SJSA1 (cell line): ENCODE measurements around the gene PPP1R7. TPM values are rescaled to one million over a fixed set of nuclear protein-coding genes. Genes with fewer than 3 reads are reported as not detected.

ENCODE experiments used
- DNase-seq, 2 experiments: peaks; one replicate each; pipeline ENCODE4 v3.0.0-alpha.2; 2015 to 2020; ENCODE audit warnings: low spot score in 2 of 2, low read depth in 1 of 2
- H3K27ac ChIP-seq: fragments of 250-450 bp; sonication (Bioruptor Pico); 2 replicates; pipeline ENCODE4 v1.5.1; 2020; ENCODE audit warnings: mild to moderate bottlenecking, moderate library complexity
- H3K27me3 ChIP-seq: fragments of 250-450 bp; sonication (Bioruptor Pico); replicated peaks from 2 replicates; pipeline ENCODE4 v1.5.1; 2020; ENCODE audit warnings: mild to moderate bottlenecking, moderate library complexity
- H3K36me3 ChIP-seq: fragments of 250-450 bp; sonication (Bioruptor Pico); 2 replicates; pipeline ENCODE4 v1.5.1; 2020; ENCODE audit warnings: mild to moderate bottlenecking
- H3K4me1 ChIP-seq: fragments of 250-450 bp; sonication (Bioruptor Pico); replicated peaks from 2 replicates; pipeline ENCODE4 v1.6.1; 2021; ENCODE audit warnings: mild to moderate bottlenecking
- H3K4me3 ChIP-seq: fragments of 250-450 bp; sonication (Bioruptor Pico); 2 replicates; pipeline ENCODE4 v1.5.1; 2020; ENCODE audit warnings: mild to moderate bottlenecking
- H3K9me3 ChIP-seq: fragments of 250-450 bp; sonication (Bioruptor Pico); replicated peaks from 2 replicates; pipeline ENCODE4 v1.5.1; 2020; ENCODE audit warnings: mild to moderate bottlenecking
- total RNA-seq: library from RNA; depleted of rRNA; stranded (reverse); fragments of >200 nt; shearing (Covaris generic); gene quantifications from 2 replicates; pipeline ENCODE4 v1.2.3, GENCODE V29; 2014

PPP1R7 gene
- total RNA-seq, 1 experiment from 2014 or later: 159 TPM

DNA sequence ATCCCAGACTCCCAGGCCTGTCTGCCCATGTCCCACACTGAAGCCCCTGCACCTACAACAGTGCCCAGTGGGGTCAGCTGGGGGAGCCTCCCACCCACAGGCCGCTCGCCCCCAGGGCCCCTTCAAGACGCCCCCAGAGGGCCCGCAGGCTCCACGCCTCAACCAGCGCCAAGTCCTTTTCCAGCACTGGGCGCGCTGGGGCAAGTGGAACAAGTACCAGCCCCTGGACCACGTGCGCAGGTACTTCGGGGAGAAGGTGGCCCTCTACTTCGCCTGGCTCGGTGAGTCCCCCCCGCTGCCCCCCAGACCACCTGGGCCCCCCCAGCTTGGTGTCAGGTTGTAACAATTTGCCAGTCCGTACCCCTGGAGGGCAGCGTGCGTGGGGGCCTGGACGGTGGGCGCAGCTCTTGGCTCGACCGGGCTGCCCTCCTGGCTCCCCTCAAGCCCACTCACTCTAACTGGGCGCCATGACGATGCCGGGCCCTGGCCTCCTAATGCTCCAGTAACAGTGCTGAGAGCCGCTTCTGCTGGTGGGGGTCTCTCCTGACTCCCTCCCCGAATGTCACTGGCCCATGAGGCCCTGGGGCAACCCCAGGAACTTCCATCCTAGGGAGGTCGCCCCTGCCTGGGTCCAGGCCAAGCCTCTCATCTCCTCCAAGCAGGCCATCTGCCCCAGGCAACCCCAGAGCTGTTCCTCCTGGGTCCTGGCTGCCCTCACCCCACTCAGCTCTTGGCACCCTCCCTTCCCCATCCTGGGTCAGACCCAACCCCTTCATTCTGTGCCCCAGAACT is 53.1 kb downstream of the PPP1R7 start:
- no peaks in the 10 kb centered on the region for H3K9me3 ChIP-seq
- no peak overlapping the region for H3K4me3 ChIP-seq
- no peak for DNase-seq
- H3K27ac ChIP-seq: no peak overlapping the region
- H3K4me1 ChIP-seq: no peaks in the 10 kb centered on the region
- no peaks in the 10 kb centered on the region for H3K27me3 ChIP-seq
- no peaks in the 10 kb centered on the region for H3K36me3 ChIP-seq

DNA sequence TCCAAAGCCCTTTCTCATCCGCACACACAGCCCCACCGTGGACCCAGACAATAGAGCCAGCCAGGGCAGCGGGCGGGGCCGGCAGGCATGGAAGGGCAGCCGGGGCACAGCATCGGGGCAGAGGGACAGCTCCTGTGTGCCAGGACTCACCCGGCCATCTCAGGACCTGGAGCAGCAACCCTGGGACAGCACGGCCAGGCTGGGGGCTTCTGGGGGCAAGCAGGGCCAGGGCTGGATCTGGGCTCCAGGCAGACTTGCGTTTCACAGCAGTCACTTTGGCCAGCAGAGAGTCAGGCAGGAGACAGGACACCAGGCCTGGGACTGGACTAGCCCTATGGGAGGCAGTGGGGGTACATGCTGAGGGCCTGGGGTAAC is 53.7 kb downstream of the PPP1R7 start:
- no peak overlapping the region for H3K27ac ChIP-seq
- no peaks in the 10 kb centered on the region for H3K36me3 ChIP-seq
- H3K4me3 ChIP-seq: no peak overlapping the region
- DNase-seq: no peak
- H3K4me1 ChIP-seq: no peaks in the 10 kb centered on the region
- H3K27me3 ChIP-seq: no peaks in the 10 kb centered on the region
- no peaks in the 10 kb centered on the region for H3K9me3 ChIP-seq

DNA sequence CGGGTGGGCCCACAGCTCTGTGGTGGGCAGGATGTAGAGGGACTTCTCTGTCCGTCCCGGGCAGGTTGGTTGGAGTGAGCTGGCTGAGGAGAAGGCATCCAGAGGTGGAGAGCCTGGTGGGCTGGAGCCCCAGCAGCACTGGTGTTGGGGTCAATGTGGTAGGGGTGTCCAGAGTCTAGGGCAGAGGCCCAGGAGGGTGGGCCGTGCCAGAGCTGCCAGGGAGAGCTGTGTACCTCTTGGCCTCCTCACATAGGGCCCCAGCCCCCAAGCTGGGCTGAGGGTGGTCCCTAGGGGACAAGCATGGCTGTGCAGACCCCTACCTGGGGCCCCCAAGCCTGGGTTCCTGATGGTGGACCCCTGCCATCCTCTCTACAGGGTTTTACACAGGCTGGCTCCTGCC is 54.2 kb downstream of the PPP1R7 start:
- DNase-seq: no peak
- no peak overlapping the region for H3K4me3 ChIP-seq
- H3K9me3 ChIP-seq: no peaks in the 10 kb centered on the region
- no peaks in the 10 kb centered on the region for H3K36me3 ChIP-seq
- H3K27me3 ChIP-seq: no peaks in the 10 kb centered on the region
- no peaks in the 10 kb centered on the region for H3K4me1 ChIP-seq
- H3K27ac ChIP-seq: no peak overlapping the region

DNA sequence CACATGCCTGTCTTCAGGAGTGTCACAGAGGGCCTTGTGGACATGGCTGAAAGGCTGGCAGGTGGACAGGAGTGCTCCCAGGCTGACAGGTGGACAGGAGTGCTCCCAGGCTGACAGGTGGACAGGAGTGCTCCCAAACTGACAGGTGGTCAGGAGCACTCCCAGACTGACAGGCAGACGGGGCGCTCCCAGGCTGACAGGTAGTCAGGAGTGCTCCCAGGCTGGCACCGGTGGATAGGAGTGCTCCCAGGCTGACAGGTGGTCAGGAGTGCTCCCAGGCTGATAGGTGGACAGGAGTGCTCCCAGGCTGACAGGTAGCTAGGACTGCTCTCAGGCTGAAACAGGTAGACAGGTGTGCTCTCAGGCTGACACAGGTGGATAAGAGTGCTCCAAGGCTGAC is 54.8 kb downstream of the PPP1R7 start:
- Histone ChIP-seq H3K4me1 (no peaks in the 10 kb centered on the region), H3K27me3 (no peaks in the 10 kb centered on the region)

DNA sequence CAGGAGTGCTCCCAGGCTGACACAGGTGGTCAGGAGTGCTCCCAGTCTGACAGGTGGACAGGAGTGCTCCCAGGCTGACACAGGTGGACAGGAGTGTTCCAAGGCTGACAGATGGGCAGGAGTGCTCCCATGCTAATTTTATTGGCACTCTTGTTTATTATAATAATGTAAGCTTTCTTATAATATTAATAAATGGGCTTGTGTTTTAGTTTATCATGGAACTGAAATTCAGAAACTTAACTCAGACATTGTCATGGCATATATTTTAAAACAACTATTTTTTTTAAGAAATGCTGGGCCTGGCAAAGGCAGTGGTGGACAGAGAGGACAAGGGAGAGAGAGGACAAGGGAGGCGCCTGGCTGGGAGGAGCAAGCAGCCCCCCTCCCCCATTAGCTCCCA is 56.9 kb downstream of the PPP1R7 start:
- H3K4me3 ChIP-seq: no peak overlapping the region
- H3K27ac ChIP-seq: no peak overlapping the region
- H3K27me3 ChIP-seq: no peaks in the 10 kb centered on the region; the same call in 1 of the 2 replicates

More for the DNA sequence above, 54.8 kb downstream of the PPP1R7 start:
- H3K9me3 ChIP-seq: no peaks in the 10 kb centered on the region
- H3K36me3 ChIP-seq: no peaks in the 10 kb centered on the region
- DNase-seq: no peak
- H3K27ac ChIP-seq: no peak overlapping the region
- H3K4me3 ChIP-seq: no peak overlapping the region

DNA sequence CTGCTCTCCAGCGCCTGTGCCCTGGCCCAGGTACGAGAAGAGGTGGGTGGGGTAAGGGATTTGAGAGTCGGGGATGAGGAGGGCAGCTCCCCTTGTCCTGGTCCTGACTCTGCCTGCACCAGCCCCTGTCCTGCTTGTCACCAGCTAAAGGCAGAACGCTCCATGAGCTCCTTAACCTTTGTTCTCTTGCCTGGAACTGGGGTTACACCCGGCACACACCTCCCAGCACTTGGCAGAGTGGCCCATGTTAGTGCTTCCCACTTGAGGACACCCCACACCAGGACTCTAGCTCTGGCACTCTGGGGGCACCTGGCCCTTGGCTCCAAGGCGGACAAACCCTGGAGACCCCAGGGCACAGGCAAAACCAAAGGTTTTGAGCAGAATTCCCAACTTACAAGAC is 57.4 kb downstream of the PPP1R7 start:
- Histone ChIP-seq H3K9me3 (no peaks in the 10 kb centered on the region), H3K36me3 (no peaks in the 10 kb centered on the region), H3K27ac (no peak overlapping the region), H3K4me3 (no peak overlapping the region), H3K27me3 (no peaks in the 10 kb centered on the region; the same call in 1 of the 2 replicates), H3K4me1 (peaks cover 8% of the 10 kb centered on the region)
- DNase-seq: no peak

More for the DNA sequence above, 56.9 kb downstream of the PPP1R7 start:
- Histone ChIP-seq H3K9me3 (no peaks in the 10 kb centered on the region), H3K4me1 (peaks cover 8% of the 10 kb centered on the region), H3K36me3 (no peaks in the 10 kb centered on the region)
- DNase-seq: no peak

DNA sequence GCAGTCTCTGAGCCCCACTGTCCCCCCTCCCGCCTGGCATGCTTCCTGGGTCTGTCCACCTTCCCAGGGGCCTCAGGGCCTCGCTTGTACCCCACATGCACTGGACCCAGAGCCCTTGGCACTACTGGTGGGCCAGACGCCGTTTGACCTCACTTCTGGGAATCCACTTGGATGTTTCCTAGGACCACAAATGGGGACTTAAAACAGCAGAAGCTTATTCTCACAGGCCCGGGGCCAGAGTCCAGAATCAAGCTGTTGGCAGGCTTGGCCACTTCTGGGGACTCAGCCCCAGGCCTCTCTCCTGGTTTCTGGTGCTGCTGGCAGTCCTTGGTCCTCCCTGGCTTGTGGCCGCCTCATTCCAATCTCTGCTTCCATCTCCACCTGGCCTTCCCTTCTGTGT is 57.8 kb downstream of the PPP1R7 start:
- Histone ChIP-seq H3K4me3 (no peak overlapping the region), H3K36me3 (no peaks in the 10 kb centered on the region), H3K4me1 (peaks cover 8% of the 10 kb centered on the region), H3K27me3 (no peaks in the 10 kb centered on the region; the same call in 1 of the 2 replicates), H3K27ac (no peak overlapping the region), H3K9me3 (no peaks in the 10 kb centered on the region)
- DNase-seq: no peak

DNA sequence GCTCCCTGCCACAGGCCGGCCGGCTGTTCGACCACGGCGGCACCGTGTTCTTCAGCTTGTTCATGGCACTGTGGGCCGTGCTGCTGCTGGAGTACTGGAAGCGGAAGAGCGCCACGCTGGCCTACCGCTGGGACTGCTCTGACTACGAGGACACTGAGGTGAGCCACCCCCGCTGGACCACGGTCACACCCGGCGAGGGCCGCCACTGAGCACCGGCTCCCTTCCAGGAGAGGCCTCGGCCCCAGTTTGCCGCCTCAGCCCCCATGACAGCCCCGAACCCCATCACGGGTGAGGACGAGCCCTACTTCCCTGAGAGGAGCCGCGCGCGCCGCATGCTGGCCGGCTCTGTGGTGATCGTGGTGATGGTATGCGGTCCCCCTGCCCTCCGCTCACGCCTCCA is 59.0 kb downstream of the PPP1R7 start:
- H3K27me3 ChIP-seq: no peaks in the 10 kb centered on the region; the same call in 1 of the 2 replicates
- no peaks in the 10 kb centered on the region for H3K36me3 ChIP-seq
- no peak overlapping the region for H3K4me3 ChIP-seq
- peaks cover 8% of the 10 kb centered on the region for H3K4me1 ChIP-seq
- no peaks in the 10 kb centered on the region for H3K9me3 ChIP-seq
- no peak for DNase-seq
- no peak overlapping the region for H3K27ac ChIP-seq

DNA sequence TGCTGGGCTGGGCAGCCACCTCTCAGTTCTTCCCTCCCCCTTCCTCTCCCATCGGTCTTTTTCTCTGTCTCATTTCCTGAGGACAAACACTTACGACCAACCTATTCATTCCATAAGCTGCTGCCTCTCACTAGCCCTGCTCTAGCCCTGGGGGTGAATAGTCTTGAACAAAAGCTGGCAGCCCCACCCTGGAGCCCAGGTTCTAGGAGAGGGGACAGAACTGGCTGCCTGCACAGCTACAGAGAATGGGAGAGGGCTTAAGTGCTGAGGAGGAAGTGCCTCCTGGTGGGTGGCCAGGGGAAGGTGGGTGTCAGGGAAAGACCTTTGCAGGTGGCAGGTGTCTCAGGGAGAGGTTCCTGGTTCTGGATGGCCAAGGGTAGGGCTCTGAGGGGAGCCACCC is 61.0 kb downstream of the PPP1R7 start:
- DNase-seq: no peak
- Histone ChIP-seq H3K4me1 (peaks cover 17% of the 10 kb centered on the region), H3K27ac (no peak overlapping the region), H3K9me3 (no peaks in the 10 kb centered on the region), H3K27me3 (no peaks in the 10 kb centered on the region; the same call in 1 of the 2 replicates), H3K4me3 (no peak overlapping the region), H3K36me3 (no peaks in the 10 kb centered on the region)

DNA sequence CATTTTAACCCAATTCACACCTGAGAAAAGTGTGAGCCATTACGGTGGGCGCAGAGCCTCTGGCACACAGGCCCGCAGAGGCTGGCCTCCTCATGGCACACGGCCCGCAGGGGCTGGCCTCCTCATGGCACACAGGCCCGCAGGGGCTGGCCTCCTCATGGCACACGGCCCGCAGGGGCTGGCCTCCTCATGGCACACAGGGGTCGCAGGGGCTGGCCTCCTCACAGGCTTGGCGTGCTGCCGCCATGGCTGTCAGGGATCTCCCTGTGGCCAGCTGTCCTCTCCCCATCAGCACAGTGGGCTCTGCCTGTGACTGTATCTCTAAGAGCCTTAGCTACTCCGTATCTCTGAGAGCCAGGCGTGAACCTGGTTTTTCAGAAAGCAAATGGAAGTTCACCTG is 62.8 kb downstream of the PPP1R7 start:
- no peak overlapping the region for H3K4me3 ChIP-seq
- H3K9me3 ChIP-seq: 0 out of 2 replicates have a peak, but pooled peaks cover 4% of the 10 kb centered on the region
- H3K36me3 ChIP-seq: no peaks in the 10 kb centered on the region
- no peak overlapping the region for H3K27ac ChIP-seq
- H3K4me1 ChIP-seq: peaks cover 31% of the 10 kb centered on the region
- no peak for DNase-seq
- no peaks in the 10 kb centered on the region; the same call in 1 of the 2 replicates for H3K27me3 ChIP-seq

DNA sequence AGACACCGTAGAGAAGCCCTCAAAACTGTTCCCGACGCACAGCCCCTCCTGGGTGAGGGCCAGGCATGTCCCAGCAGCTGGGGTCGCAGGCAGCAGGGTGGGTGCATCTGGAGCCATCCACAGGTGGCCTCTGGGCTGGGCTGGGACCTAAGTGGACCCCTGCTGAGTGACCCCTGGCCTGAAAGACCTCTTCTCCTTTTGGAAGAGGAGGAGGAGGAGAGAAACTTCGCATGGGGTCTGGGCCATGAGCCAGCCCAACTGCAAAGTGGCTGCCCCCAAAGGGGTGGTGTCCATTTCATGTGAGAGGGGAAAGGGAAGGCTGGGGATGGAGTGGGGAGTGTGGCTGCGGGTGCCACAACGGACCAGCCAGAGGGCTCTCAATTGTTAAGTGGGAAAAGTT is 63.3 kb downstream of the PPP1R7 start:
- DNase-seq: no peak
- H3K27me3 ChIP-seq: no peaks in the 10 kb centered on the region; the same call in 1 of the 2 replicates

DNA sequence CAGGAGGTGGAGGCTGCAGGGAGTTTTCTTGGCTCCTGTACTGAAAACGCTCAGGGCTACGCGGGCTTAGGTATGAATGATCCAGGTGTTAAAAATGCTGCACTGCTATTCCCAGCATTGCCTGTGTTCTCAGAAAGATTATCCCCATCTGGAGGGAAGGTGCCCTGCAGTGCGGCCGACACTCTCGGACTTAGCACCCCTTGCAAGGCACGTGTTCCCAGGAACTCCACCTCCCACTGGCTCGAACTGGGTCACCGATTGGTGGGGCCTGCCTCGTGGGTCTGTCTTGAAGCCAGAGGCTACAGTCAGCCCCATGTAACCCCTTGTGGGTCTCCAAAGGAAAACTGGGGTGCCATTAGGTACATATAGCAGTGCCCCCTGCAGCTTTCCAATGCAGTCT is 63.9 kb downstream of the PPP1R7 start:
- no peak for DNase-seq
- Histone ChIP-seq H3K27ac (no peak overlapping the region), H3K9me3 (0 out of 2 replicates have a peak, but pooled peaks cover 4% of the 10 kb centered on the region), H3K4me3 (no peak overlapping the region), H3K36me3 (no peaks in the 10 kb centered on the region), H3K4me1 (peaks cover 35% of the 10 kb centered on the region), H3K27me3 (no peaks in the 10 kb centered on the region; the same call in 1 of the 2 replicates)

More for the DNA sequence above, 63.3 kb downstream of the PPP1R7 start:
- Histone ChIP-seq H3K4me3 (no peak overlapping the region), H3K4me1 (peaks cover 31% of the 10 kb centered on the region), H3K9me3 (0 out of 2 replicates have a peak, but pooled peaks cover 4% of the 10 kb centered on the region), H3K36me3 (no peaks in the 10 kb centered on the region), H3K27ac (no peak overlapping the region)

DNA sequence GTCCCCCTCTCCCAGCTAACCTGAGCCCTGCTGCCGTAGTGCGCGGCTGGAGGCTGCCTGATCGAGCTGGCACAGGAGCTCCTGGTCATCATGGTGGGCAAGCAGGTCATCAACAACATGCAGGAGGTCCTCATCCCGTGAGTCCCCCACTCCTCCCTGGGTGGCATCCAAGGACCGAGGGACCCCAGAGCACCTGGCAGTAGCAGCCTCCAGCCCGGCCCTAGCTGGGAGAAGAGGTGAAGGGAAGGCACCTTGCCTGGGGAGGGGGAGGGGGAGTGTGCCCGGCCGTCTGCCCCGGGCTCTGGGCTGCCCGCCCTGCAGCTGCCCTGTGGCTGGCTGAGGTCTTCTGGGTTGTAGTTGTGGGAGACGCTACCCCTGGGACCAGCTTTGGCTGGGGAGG is 64.5 kb downstream of the PPP1R7 start:
- Histone ChIP-seq H3K9me3 (0 out of 2 replicates have a peak, but pooled peaks cover 4% of the 10 kb centered on the region), H3K4me1 (peaks cover 35% of the 10 kb centered on the region), H3K27me3 (no peaks in the 10 kb centered on the region; the same call in 1 of the 2 replicates), H3K4me3 (no peak overlapping the region), H3K36me3 (no peaks in the 10 kb centered on the region), H3K27ac (no peak overlapping the region)
- no peak for DNase-seq

DNA sequence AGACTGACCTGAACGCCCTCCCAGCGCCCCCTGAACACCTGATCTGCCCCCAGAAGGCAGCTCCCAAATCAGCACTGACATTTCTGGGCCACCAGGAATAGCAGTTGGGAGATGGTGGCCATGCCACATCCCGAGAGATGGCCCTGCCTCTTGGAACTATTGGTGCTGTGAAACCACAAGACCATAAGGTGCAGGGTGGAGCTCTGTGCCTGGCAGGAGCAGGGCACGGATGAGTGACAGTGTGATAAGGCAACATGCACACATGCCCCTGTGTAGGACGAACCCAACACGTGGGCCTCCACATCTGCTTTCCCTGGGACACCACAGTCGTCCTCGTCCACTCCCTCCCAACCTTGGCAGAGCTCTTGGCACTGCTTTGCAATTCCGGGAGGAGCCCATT is 65.2 kb downstream of the PPP1R7 start:
- H3K9me3 ChIP-seq: 0 out of 2 replicates have a peak, but pooled peaks cover 4% of the 10 kb centered on the region
- H3K27ac ChIP-seq: no peak overlapping the region
- DNase-seq: no peak
- no peak overlapping the region for H3K4me3 ChIP-seq
- peaks cover 4% of the 10 kb centered on the region; the same call in 1 of the 2 replicates for H3K36me3 ChIP-seq
- no peaks in the 10 kb centered on the region; the same call in 1 of the 2 replicates for H3K27me3 ChIP-seq
- peaks cover 35% of the 10 kb centered on the region for H3K4me1 ChIP-seq
